Natural killer cell treated with Interleukin-12 subunit alpha and Interleukin-12 subunit beta and Interleukin-15 and Interleukin-18, amount 100 ng/mL, for 72 hours (primary cell): Measurements from ENCODE around the gene CENPT. TPM values are rescaled to one million over a fixed set of nuclear protein-coding genes. Genes with fewer than 3 reads are reported as not detected.
A peak's percentile ranks its signal among the peaks of the same experiment; 100 is the strongest.
"Not testable (repeated sequence)": the region's sequence is repeated elsewhere in the genome, so short reads cannot be mapped to it uniquely, and the experiment has no call there.

Experiments
- ATAC-seq, 2 donors: fragments of 150-1000 bp; cut with Tn5 transposase in 1 of 2; sonication (Bioruptor Pico), chemical (Tn5 transposase) in 1 of 2; 2 replicates each; pipeline ENCODE4 v1.10.0; 2021
- DNase-seq: peaks from one replicate; pipeline ENCODE4 v3.0.0; 2022; ENCODE audit warnings: low spot score
- H3K27ac Mint-ChIP-seq, 2 donors: 1 replicate in 1 of 2; 2 replicates in 1 of 2; pipeline ENCODE4 v1.8.0; 2022; ENCODE audit warnings: mixed read lengths in 2 of 2, mild to moderate bottlenecking in 1 of 2, moderate library complexity in 1 of 2
- H3K27me3 Mint-ChIP-seq, 2 donors: 1 replicate in 1 of 2; 2 replicates in 1 of 2; pipeline ENCODE4 v1.8.0; 2022; ENCODE audit warnings: mixed read lengths in 2 of 2
- H3K36me3 Mint-ChIP-seq: one replicate; pipeline ENCODE4 v1.8.0; 2022; ENCODE audit warnings: mixed read lengths
- H3K4me1 Mint-ChIP-seq, 2 donors: 1 replicate in 1 of 2; 2 replicates in 1 of 2; pipeline ENCODE4 v1.8.0; 2022; ENCODE audit warnings: low read depth in 2 of 2, mixed read lengths in 2 of 2, mild to moderate bottlenecking in 1 of 2
- H3K4me3 Mint-ChIP-seq: one replicate; pipeline ENCODE4 v1.8.0; 2022; ENCODE audit warnings: mixed read lengths
- H3K9me3 Mint-ChIP-seq: 2 replicates; pipeline ENCODE4 v1.8.0; 2022; ENCODE audit warnings: mixed read lengths
- total RNA-seq, 2 donors: library from RNA; stranded (reverse); gene quantifications; one replicate each; pipeline ENCODE4 v1.2.3, GENCODE V29; 2022

The CENPT gene
- total RNA-seq, 2 donors from 2014 or later: 51.6 to 83.7 TPM

DNA sequence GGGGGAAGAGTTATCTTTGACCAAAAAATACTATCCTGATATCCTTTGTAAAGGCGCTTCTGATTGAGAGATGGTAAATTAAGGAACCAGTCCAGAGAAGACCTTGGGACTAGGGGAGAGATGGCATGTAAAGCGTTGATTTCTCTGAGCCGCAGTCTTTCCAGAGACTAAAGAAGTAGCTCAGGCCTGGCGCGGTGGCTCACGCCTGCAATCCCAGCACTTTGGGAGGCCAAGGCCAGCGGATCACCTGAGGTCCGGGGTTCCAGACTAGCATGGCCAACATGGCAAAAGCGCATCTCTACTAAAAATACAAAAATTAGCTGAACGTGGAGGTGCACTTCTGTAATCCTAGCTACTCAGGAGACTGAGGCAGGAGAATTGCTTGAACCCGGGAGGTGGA, 625 bp upstream of the CENPT start:
- ATAC-seq (no peak), DNase-seq (no peak)
- Mint-ChIP-seq H3K4me3 (peak overlapping the region; percentile 95), H3K27ac (peak overlapping the region; percentile 72 to 97), H3K27me3 (no peaks in the 10 kb centered on the region), H3K36me3 (no peaks in the 10 kb centered on the region), H3K9me3 (no peaks in the 10 kb centered on the region), H3K4me1 (peaks cover 23 to 28% of the 10 kb centered on the region in 2 donors)

DNA sequence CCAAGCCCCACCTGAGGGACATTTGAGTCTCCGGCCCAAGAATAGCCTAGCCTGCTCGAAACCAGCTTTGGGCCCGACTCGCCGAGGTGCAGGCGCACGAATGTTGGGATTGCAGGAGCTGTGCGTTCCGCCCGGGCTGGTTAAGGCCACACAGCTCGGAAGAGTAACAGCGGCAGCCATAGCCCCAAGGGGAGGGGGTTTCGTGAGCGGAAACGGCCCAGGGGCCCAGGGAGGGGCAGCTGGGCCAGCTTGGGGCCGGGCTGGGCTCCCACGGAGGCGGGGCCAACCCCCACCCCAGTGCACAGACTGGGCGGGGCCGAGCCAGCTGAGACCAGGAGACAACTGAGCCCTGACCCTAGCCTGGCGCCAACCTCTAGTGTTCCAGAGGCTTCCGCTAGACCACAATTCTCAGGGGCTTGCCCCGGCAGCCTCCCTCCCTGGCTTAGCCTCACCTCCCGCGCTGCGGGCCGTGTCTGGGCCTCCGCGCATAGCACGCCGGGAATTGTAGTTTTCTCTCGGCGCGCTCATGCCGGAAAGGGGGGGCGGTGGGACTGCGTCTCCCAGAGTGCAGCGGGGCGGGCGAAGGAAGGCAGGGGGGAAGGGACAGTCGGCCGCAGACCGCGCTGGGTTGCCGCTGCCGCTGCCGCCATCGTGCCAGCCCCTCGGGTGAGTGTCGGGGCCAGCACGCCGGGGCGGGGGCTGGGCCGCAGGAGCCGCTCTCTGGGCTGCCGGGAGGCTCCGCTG, 1.0 kb downstream of the CENPT start, which contains the start of gene NUTF2:
Gene NUTF2, plus strand, starts transcription at position 614 of the 744 bp plus-strand sequence. CDS start 18,198 bp downstream, outside the sequence.
- peaks cover 28 to 33% of the 10 kb centered on the region in 2 donors for H3K4me1 Mint-ChIP-seq
- no peaks in the 10 kb centered on the region for H3K9me3 Mint-ChIP-seq
- ATAC-seq (peak; percentile 85 to 88), DNase-seq (peak; percentile 96)
- H3K27me3 Mint-ChIP-seq: no peaks in the 10 kb centered on the region
- no peaks in the 10 kb centered on the region for H3K36me3 Mint-ChIP-seq
- H3K27ac Mint-ChIP-seq: peak within 1 kb of the TSS; percentile 95 to 97
- peak within 1 kb of the TSS; percentile 95 for H3K4me3 Mint-ChIP-seq

DNA sequence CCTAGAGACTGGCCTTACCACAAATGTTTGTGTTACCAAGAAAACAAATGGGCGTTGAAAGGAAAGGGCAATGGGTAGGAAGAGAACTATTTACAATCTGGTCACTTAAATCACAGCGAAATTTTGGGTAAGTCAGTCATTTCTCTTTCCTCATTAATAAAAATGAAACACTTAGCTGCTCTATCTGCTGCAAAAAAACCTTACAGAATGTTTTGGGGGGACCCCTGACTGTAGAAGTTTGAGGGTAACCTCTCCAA, 1.5 kb downstream of the CENPT start:
- ATAC-seq (no peak), DNase-seq (no peak)
- Mint-ChIP-seq H3K27ac (peak overlapping the region; percentile 95 to 97), H3K9me3 (no peaks in the 10 kb centered on the region), H3K27me3 (no peaks in the 10 kb centered on the region), H3K36me3 (no peaks in the 10 kb centered on the region), H3K4me3 (peak overlapping the region; percentile 95), H3K4me1 (peaks cover 30 to 36% of the 10 kb centered on the region in 2 donors)

DNA sequence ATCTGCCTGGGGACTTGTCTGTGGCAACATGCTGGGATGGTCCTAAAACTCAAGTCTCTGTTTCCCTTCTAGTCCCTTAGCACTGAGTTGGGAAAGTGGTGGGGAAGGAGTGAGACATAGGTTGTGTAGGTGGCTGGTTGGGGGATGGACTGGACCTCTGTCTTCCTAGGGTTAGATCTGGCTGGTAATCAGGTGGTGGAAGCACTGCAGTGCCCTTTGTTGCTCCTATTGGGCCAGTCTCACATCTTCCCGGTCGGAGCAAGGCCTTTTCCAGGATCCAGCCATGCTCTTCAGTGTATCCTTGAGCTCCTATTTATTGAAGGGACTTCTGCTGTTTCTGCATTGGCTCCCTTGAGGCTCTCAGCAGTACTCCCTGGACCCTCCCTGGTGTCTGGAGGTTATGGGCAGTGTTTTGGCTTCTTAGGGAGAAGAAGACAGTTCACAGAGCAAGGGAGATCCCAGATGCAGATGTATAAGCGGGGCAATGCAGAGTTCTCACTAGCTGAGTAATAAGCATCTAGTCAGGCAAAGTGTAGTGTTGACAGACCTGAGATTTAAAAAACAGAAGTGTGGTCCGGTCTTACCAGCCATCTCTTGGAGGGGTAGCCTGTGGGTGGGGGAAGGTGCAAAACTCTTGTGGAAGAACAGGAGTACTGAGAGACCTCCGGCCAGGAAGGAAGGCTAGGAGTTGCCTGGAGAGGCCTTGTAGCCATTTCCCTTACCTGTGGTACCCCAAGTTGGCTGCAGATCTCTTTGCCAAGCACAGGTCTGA, 2.0 kb downstream of the CENPT start:
- no peak for DNase-seq
- no peak for ATAC-seq
- peak overlapping the region; percentile 95 to 97 for H3K27ac Mint-ChIP-seq
- H3K9me3 Mint-ChIP-seq: no peaks in the 10 kb centered on the region
- no peaks in the 10 kb centered on the region for H3K27me3 Mint-ChIP-seq
- peak overlapping the region; percentile 95 for H3K4me3 Mint-ChIP-seq
- no peaks in the 10 kb centered on the region for H3K36me3 Mint-ChIP-seq
- H3K4me1 Mint-ChIP-seq: peaks cover 30 to 36% of the 10 kb centered on the region in 2 donors

DNA sequence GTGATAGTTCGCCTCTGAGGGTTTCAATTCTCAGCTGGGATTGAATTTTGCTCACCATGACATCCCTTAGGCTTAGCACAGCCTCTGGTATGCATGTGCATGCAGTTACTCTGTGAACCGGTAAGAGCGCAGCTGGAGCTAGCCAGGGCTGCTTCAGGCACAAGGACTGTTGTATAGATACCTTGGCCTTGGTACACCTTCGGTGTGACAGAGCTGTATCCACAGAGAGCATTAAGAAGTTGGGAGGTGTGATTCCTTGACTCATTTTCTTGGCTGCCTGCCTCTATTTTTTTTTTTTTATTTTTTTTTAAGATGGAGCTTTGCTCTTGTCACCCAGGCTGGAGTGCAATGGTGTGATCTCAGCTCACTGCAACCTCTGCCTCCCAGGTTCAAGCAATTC, 3.0 kb downstream of the CENPT start:
- H3K9me3 Mint-ChIP-seq: no peaks in the 10 kb centered on the region
- H3K36me3 Mint-ChIP-seq: no peaks in the 10 kb centered on the region
- ATAC-seq (no peak), DNase-seq (no peak)
- H3K27ac Mint-ChIP-seq: no peak overlapping the region
- H3K4me3 Mint-ChIP-seq: no peak overlapping the region
- H3K4me1 Mint-ChIP-seq: peaks cover 30 to 36% of the 10 kb centered on the region in 2 donors
- no peaks in the 10 kb centered on the region for H3K27me3 Mint-ChIP-seq

DNA sequence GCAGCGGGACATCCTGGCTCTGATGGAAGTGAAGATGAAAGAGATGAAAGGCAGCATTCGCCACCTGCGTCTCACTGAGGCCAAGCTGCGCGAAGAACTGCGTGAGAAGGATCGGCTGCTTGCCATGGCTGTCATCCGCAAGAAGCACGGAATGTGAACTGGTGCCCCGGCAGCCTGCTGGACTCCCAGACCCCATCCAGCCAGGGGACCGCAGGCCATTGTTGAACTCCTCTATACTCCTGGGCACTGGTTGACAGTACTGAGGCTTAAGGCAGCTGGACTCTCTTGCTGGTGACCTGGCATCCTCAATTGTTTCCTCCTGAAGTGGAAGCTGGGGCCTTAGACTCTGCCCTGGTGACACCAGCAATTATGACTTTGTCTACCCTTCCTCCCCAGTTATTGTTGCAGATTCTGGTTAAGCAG, 4.1 kb downstream of the CENPT start:
- ATAC-seq (no peak), DNase-seq (no peak)
- Mint-ChIP-seq H3K9me3 (no peaks in the 10 kb centered on the region), H3K27ac (peak overlapping the region; percentile 86 to 90), H3K4me1 (peaks cover 27 to 31% of the 10 kb centered on the region in 2 donors), H3K36me3 (no peaks in the 10 kb centered on the region), H3K4me3 (peak overlapping the region; percentile 92), H3K27me3 (no peaks in the 10 kb centered on the region)

- no peaks in the 10 kb centered on the region for H3K27me3 Mint-ChIP-seq
- peak overlapping the region; percentile 86 to 90 for H3K27ac Mint-ChIP-seq
- H3K4me3 Mint-ChIP-seq: peak overlapping the region; percentile 92
- no peaks in the 10 kb centered on the region for H3K9me3 Mint-ChIP-seq
- peak; percentile 69 for DNase-seq
- no peaks in the 10 kb centered on the region for H3K36me3 Mint-ChIP-seq
- peak; percentile 29 to 34 for ATAC-seq
- peaks cover 27 to 31% of the 10 kb centered on the region in 2 donors for H3K4me1 Mint-ChIP-seq
These were observed 4.8 kb downstream of the CENPT start for GRCh38 chr16:67842509-67843342.

DNA sequence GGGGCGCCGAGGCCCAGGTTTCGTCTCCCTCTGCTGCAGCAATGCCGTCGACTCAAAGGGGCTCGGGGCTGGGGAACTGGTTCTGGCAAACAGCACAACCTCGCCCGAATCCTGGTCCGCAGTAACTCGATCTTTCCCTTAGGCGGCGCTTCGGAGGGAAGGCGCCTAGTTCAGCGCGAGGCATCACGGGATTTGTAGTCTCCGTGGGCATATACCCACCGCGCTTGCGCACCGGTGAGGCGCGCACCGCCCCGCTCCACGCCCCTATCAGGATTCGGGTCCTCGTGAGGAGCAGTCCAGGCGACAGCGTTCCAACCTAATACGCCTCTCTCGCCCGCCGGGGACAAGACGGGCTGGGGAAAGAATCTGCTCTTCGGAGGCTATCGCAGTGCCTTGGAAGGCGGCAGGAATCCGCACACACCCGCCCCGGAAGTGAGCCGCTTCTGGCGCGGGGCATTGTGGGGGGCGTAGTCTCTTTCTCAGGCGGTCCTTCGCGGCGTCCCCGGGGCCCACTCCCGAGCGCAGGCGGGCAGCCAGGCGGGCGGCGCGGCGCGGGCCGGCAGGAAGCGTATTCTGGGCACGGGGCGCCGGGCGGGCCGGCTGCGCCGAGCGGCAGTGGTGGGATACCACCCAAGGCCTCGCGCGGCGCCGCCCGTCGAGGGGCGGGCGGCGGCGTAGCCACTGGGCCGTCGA, 5.5 kb downstream of the CENPT start, which contains the start of gene THAP11:
Gene THAP11, plus strand, starts transcription at position 505 of the 693 bp plus-strand sequence. CDS start 235 bp downstream, outside the sequence.
- H3K4me1 Mint-ChIP-seq: peaks cover 27 to 31% of the 10 kb centered on the region in 2 donors

GRCh38 chr16:67841198-67841815, 6.2 kb downstream of the CENPT start:
- Mint-ChIP-seq H3K36me3 (no peaks in the 10 kb centered on the region), H3K4me1 (peaks cover 27 to 31% of the 10 kb centered on the region in 2 donors), H3K9me3 (no peaks in the 10 kb centered on the region), H3K27ac (peak overlapping the region; percentile 86 to 90), H3K27me3 (no peaks in the 10 kb centered on the region), H3K4me3 (peak overlapping the region; percentile 92)
- ATAC-seq (no peak), DNase-seq (no peak)

More for the DNA sequence above, 5.5 kb downstream of the CENPT start, which contains the start of gene THAP11:
- DNase-seq: peak; percentile 93
- ATAC-seq: peak; percentile 74 to 82
- Mint-ChIP-seq H3K27me3 (no peaks in the 10 kb centered on the region), H3K4me3 (peak within 1 kb of the TSS; percentile 92), H3K36me3 (no peaks in the 10 kb centered on the region), H3K9me3 (no peaks in the 10 kb centered on the region), H3K27ac (peak within 1 kb of the TSS; percentile 86 to 90)

- no peaks in the 10 kb centered on the region for H3K27me3 Mint-ChIP-seq
- H3K4me3 Mint-ChIP-seq: no peak overlapping the region
- ATAC-seq: no peak
- no peaks in the 10 kb centered on the region for H3K9me3 Mint-ChIP-seq
- H3K4me1 Mint-ChIP-seq: peaks cover 6 to 15% of the 10 kb centered on the region in 2 donors
- no peaks in the 10 kb centered on the region for H3K36me3 Mint-ChIP-seq
- no peak overlapping the region for H3K27ac Mint-ChIP-seq
- DNase-seq: no peak
These were observed 9.7 kb downstream of the CENPT start for GRCh38 chr16:67837811-67838210.

DNA sequence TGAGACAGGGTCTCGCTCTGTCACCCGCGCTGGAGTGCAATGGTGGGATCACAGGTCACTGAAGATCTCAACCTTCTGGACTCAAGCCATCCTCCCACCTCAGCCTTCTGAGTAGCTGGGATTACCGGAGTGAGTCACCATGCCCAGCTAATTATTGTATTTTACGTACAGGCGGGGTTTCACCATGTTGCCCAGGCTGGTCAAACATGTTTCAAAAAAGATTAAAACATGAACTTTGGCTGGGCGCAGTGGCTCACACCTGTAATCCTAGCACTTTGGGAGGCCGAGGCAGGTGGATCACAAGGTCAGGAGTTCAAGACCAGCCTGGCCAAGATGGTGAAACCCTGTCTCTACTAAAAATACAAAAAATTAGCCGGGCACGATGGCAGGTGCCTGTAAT, 10.3 kb downstream of the CENPT start:
- not testable (repeated sequence) for ATAC-seq, DNase-seq, H3K27ac Mint-ChIP-seq, H3K27me3 Mint-ChIP-seq, H3K9me3 Mint-ChIP-seq, H3K4me3 Mint-ChIP-seq, H3K36me3 Mint-ChIP-seq
- H3K4me1 Mint-ChIP-seq: peaks cover 6 to 18% of the 10 kb centered on the region in 2 donors

DNA sequence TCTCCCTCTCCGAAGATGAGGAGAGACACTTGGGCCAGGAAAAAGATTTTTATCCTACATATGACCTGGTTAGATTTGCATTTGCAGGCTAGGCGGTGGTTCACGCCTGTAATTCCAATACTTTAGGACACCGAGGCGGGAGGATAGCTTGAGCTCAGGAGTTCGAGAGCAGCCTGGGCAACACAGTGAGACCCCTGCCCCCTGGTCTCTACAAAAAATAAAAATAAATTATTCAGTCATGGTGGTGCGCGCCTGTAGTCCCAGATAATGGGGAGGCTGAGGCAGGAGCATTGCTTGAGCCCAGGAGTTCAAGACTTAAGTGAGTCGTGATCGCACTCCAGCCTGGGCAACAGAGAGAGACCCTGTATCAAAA, 13.3 kb downstream of the CENPT start:
- no peak for ATAC-seq
- no peaks in the 10 kb centered on the region for H3K9me3 Mint-ChIP-seq
- H3K4me1 Mint-ChIP-seq: peaks cover 0 to 12% of the 10 kb centered on the region in 2 donors
- H3K27me3 Mint-ChIP-seq: no peaks in the 10 kb centered on the region
- no peak for DNase-seq
- no peaks in the 10 kb centered on the region for H3K36me3 Mint-ChIP-seq
- H3K27ac Mint-ChIP-seq: peak overlapping the region; percentile 64 to 85
- H3K4me3 Mint-ChIP-seq: peak overlapping the region; percentile 88
